NCI-H748 treated with DMSO at 0.1 percent for 48 hours (cell line): Measurements from ENCODE around the gene TTC28.
"Not testable (repeated sequence)": the region's sequence is repeated elsewhere in the genome, so short reads cannot be mapped to it uniquely, and the experiment has no call there.

Experiments
- DNase-seq: peaks from one replicate; lab custom pipeline; 2025; lab: John Stamatoyannopoulos, UW

TTC28 gene

GRCh38 chr22:28674121-28674563 lies 5.5 kb downstream of the TTC28 start:
- no peak for DNase-seq

GRCh38 chr22:28670756-28671155 lies 8.9 kb downstream of the TTC28 start:
- no peak for DNase-seq

GRCh38 chr22:28670161-28670560 lies 9.5 kb downstream of the TTC28 start:
- no peak for DNase-seq

GRCh38 chr22:28669387-28669786 lies 10.3 kb downstream of the TTC28 start:
- DNase-seq: no peak

- DNase-seq: not testable (repeated sequence)
These were observed 16.1 kb downstream of the TTC28 start for GRCh38 chr22:28663569-28663942.

GRCh38 chr22:28658448-28658847 lies 21.2 kb downstream of the TTC28 start:
- no peak for DNase-seq

GRCh38 chr22:28656181-28656580 lies 23.5 kb downstream of the TTC28 start:
- DNase-seq: no peak

GRCh38 chr22:28650463-28650862 lies 29.2 kb downstream of the TTC28 start:
- no peak for DNase-seq

GRCh38 chr22:28648792-28649191 lies 30.8 kb downstream of the TTC28 start:
- DNase-seq: no peak

GRCh38 chr22:28647216-28647615 lies 32.4 kb downstream of the TTC28 start:
- no peak for DNase-seq

- DNase-seq: no peak
These were observed 40.3 kb downstream of the TTC28 start for GRCh38 chr22:28639321-28639720.

GRCh38 chr22:28637225-28637624 lies 42.4 kb downstream of the TTC28 start:
- DNase-seq: no peak

- no peak for DNase-seq
These were observed 49.5 kb downstream of the TTC28 start for GRCh38 chr22:28630177-28630574.

GRCh38 chr22:28629420-28630176 lies 50.0 kb downstream of the TTC28 start:
- no peak for DNase-seq

GRCh38 chr22:28628766-28629165 lies 50.9 kb downstream of the TTC28 start:
- no peak for DNase-seq

- DNase-seq: no peak
These were observed 51.8 kb downstream of the TTC28 start for GRCh38 chr22:28627791-28628190.

GRCh38 chr22:28620244-28620922 lies 59.3 kb downstream of the TTC28 start:
- no peak for DNase-seq

GRCh38 chr22:28619236-28619635 lies 60.4 kb downstream of the TTC28 start:
- no peak for DNase-seq

- DNase-seq: not testable (repeated sequence)
These were observed 64.2 kb downstream of the TTC28 start for GRCh38 chr22:28615423-28615822.

GRCh38 chr22:28609921-28610320 lies 69.7 kb downstream of the TTC28 start:
- no peak for DNase-seq

- DNase-seq: no peak
These were observed 71.1 kb downstream of the TTC28 start for GRCh38 chr22:28608546-28608945.

GRCh38 chr22:28607795-28608194 lies 71.8 kb downstream of the TTC28 start:
- DNase-seq: no peak

- DNase-seq: no peak
These were observed 74.5 kb downstream of the TTC28 start for GRCh38 chr22:28604966-28605761.
